Measurements from ENCODE around the gene ENPP6.

GRCh38 chr4:184262901-184263300 is 45.2 kb upstream of the ENPP6 start:
- TF ChIP-seq CTCF (IDR thresholded peaks at IDR 0.05) (no peak), POLR2AphosphoS5 (IDR thresholded peaks at IDR 0.05) (no peak)

Data from upper lobe of left lung (tissue), 4 donors.